Measurements from ENCODE around the gene SP110. TPM values are rescaled to one million over a fixed set of nuclear protein-coding genes. Genes with fewer than 3 reads are reported as not detected.

Gene SP110
- total RNA-seq, 1 donor from 2014 or later, result 141 TPM

- peaks cover 2% of the 10 kb centered on the region for H3K27me3 Mint-ChIP-seq (ENCODE audit: insufficient read depth)
- H3K27ac Mint-ChIP-seq, result no peak overlapping the region
- H3K9me3 Mint-ChIP-seq, result no peaks in the 10 kb centered on the region
- intact Hi-C loops (cut with micrococcal nuclease), result no loop called here
- H3K4me3 Mint-ChIP-seq, result no peak overlapping the region
- DNase-seq (ENCODE audit: low spot score), result no peak
- H3K36me3 Mint-ChIP-seq (ENCODE audit: low read depth), result no peaks in the 10 kb centered on the region
- H3K4me1 Mint-ChIP-seq (ENCODE audit: low read depth), result peaks cover 14% of the 10 kb centered on the region
Observed at GRCh38 chr2:230156782-230157699, 62.7 kb downstream of the SP110 start.

GRCh38 chr2:230155359-230155758 lies 64.4 kb downstream of the SP110 start:
- intact Hi-C loops (cut with micrococcal nuclease), result no loop called here
- no peak for DNase-seq (ENCODE audit: low spot score)

GRCh38 chr2:230153390-230153976 lies 66.3 kb downstream of the SP110 start:
- Mint-ChIP-seq H3K27me3 (ENCODE audit: insufficient read depth) (no peaks in the 10 kb centered on the region), H3K9me3 (no peaks in the 10 kb centered on the region), H3K4me1 (ENCODE audit: low read depth) (peaks cover 8% of the 10 kb centered on the region), H3K4me3 (no peak overlapping the region), H3K36me3 (ENCODE audit: low read depth) (no peaks in the 10 kb centered on the region), H3K27ac (no peak overlapping the region)
- intact Hi-C loops (cut with micrococcal nuclease), result no loop called here
- DNase-seq (ENCODE audit: low spot score), result no peak

More at GRCh38 chr2:230155359-230155758, 64.4 kb downstream of the SP110 start:
- H3K36me3 Mint-ChIP-seq (ENCODE audit: low read depth), result no peaks in the 10 kb centered on the region
- H3K27me3 Mint-ChIP-seq (ENCODE audit: insufficient read depth), result peaks cover 2% of the 10 kb centered on the region
- H3K4me1 Mint-ChIP-seq (ENCODE audit: low read depth), result peaks cover 14% of the 10 kb centered on the region
- no peak overlapping the region for H3K4me3 Mint-ChIP-seq
- H3K9me3 Mint-ChIP-seq, result no peaks in the 10 kb centered on the region
- H3K27ac Mint-ChIP-seq, result no peak overlapping the region

- Mint-ChIP-seq H3K4me3 (no peak overlapping the region), H3K27ac (no peak overlapping the region), H3K27me3 (ENCODE audit: insufficient read depth) (no peaks in the 10 kb centered on the region), H3K9me3 (no peaks in the 10 kb centered on the region), H3K4me1 (ENCODE audit: low read depth) (peaks cover 8% of the 10 kb centered on the region), H3K36me3 (ENCODE audit: low read depth) (no peaks in the 10 kb centered on the region)
- intact Hi-C loops (cut with micrococcal nuclease), result no loop called here
- DNase-seq (ENCODE audit: low spot score), result no peak
Observed at GRCh38 chr2:230152334-230152733, 67.5 kb downstream of the SP110 start.

- intact Hi-C loops (cut with micrococcal nuclease), result no loop called here
- DNase-seq (ENCODE audit: low spot score), result no peak
- Mint-ChIP-seq H3K4me3 (no peak overlapping the region), H3K9me3 (peaks cover 12% of the 10 kb centered on the region), H3K27ac (no peak overlapping the region), H3K4me1 (ENCODE audit: low read depth) (no peaks in the 10 kb centered on the region), H3K27me3 (ENCODE audit: insufficient read depth) (peaks cover 15% of the 10 kb centered on the region), H3K36me3 (ENCODE audit: low read depth) (peaks cover 2% of the 10 kb centered on the region)
Observed at GRCh38 chr2:230144355-230144754, 75.4 kb downstream of the SP110 start.

GRCh38 chr2:230140667-230141066 lies 79.1 kb downstream of the SP110 start:
- H3K36me3 Mint-ChIP-seq (ENCODE audit: low read depth), result peaks cover 2% of the 10 kb centered on the region

GRCh38 chr2:230137902-230138539 lies 81.8 kb downstream of the SP110 start:
- no peak for DNase-seq (ENCODE audit: low spot score)
- H3K36me3 Mint-ChIP-seq (ENCODE audit: low read depth), result peaks cover 2% of the 10 kb centered on the region
- H3K4me1 Mint-ChIP-seq (ENCODE audit: low read depth), result no peaks in the 10 kb centered on the region
- intact Hi-C loops (cut with micrococcal nuclease), result no loop called here
- no peak overlapping the region for H3K27ac Mint-ChIP-seq
- H3K9me3 Mint-ChIP-seq, result peaks cover 12% of the 10 kb centered on the region
- H3K27me3 Mint-ChIP-seq (ENCODE audit: insufficient read depth), result peaks cover 7% of the 10 kb centered on the region
- H3K4me3 Mint-ChIP-seq, result no peak overlapping the region

More at GRCh38 chr2:230140667-230141066, 79.1 kb downstream of the SP110 start:
- intact Hi-C loops (cut with micrococcal nuclease), result no loop called here
- no peak for DNase-seq (ENCODE audit: low spot score)
- H3K4me3 Mint-ChIP-seq, result no peak overlapping the region
- H3K9me3 Mint-ChIP-seq, result peaks cover 12% of the 10 kb centered on the region
- no peaks in the 10 kb centered on the region for H3K4me1 Mint-ChIP-seq (ENCODE audit: low read depth)
- H3K27me3 Mint-ChIP-seq (ENCODE audit: insufficient read depth), result peaks cover 15% of the 10 kb centered on the region
- no peak overlapping the region for H3K27ac Mint-ChIP-seq

GRCh38 chr2:230135130-230135525 lies 84.7 kb downstream of the SP110 start:
- no peak overlapping the region for H3K27ac Mint-ChIP-seq
- H3K36me3 Mint-ChIP-seq (ENCODE audit: low read depth), result peaks cover 3% of the 10 kb centered on the region
- peaks cover 3% of the 10 kb centered on the region for H3K9me3 Mint-ChIP-seq
- no peak overlapping the region for H3K4me3 Mint-ChIP-seq
- DNase-seq (ENCODE audit: low spot score), result no peak
- intact Hi-C loops (cut with micrococcal nuclease), result no loop called here
- H3K27me3 Mint-ChIP-seq (ENCODE audit: insufficient read depth), result peaks cover under 1% of the 10 kb centered on the region
- H3K4me1 Mint-ChIP-seq (ENCODE audit: low read depth), result no peaks in the 10 kb centered on the region

- no peak for DNase-seq (ENCODE audit: low spot score)
- H3K27me3 Mint-ChIP-seq (ENCODE audit: insufficient read depth), result no peaks in the 10 kb centered on the region
- H3K4me1 Mint-ChIP-seq (ENCODE audit: low read depth), result no peaks in the 10 kb centered on the region
- H3K27ac Mint-ChIP-seq, result no peak overlapping the region
- H3K9me3 Mint-ChIP-seq, result no peaks in the 10 kb centered on the region
- intact Hi-C loops (cut with micrococcal nuclease), result no loop called here
- H3K4me3 Mint-ChIP-seq, result no peak overlapping the region
- peaks cover 2% of the 10 kb centered on the region for H3K36me3 Mint-ChIP-seq (ENCODE audit: low read depth)
Observed at GRCh38 chr2:230134496-230135129, 85.2 kb downstream of the SP110 start.

- Mint-ChIP-seq H3K27ac (no peak overlapping the region), H3K4me3 (no peak overlapping the region)
- intact Hi-C loops (cut with micrococcal nuclease), result no loop called here
Observed at GRCh38 chr2:230131366-230131765, 88.4 kb downstream of the SP110 start.

GRCh38 chr2:230130668-230131364 lies 89.0 kb downstream of the SP110 start:
- Mint-ChIP-seq H3K9me3 (no peaks in the 10 kb centered on the region), H3K27ac (no peak overlapping the region), H3K27me3 (ENCODE audit: insufficient read depth) (no peaks in the 10 kb centered on the region), H3K4me1 (ENCODE audit: low read depth) (no peaks in the 10 kb centered on the region), H3K4me3 (no peak overlapping the region), H3K36me3 (ENCODE audit: low read depth) (peaks cover 2% of the 10 kb centered on the region)
- no peak for DNase-seq (ENCODE audit: low spot score)
- intact Hi-C loops (cut with micrococcal nuclease), result no loop called here

More at GRCh38 chr2:230131366-230131765, 88.4 kb downstream of the SP110 start:
- no peak for DNase-seq (ENCODE audit: low spot score)
- H3K36me3 Mint-ChIP-seq (ENCODE audit: low read depth), result peaks cover 2% of the 10 kb centered on the region
- H3K27me3 Mint-ChIP-seq (ENCODE audit: insufficient read depth), result no peaks in the 10 kb centered on the region
- no peaks in the 10 kb centered on the region for H3K4me1 Mint-ChIP-seq (ENCODE audit: low read depth)
- H3K9me3 Mint-ChIP-seq, result no peaks in the 10 kb centered on the region

GRCh38 chr2:230129343-230129742 lies 90.4 kb downstream of the SP110 start:
- Mint-ChIP-seq H3K27me3 (ENCODE audit: insufficient read depth) (no peaks in the 10 kb centered on the region), H3K36me3 (ENCODE audit: low read depth) (peaks cover 2% of the 10 kb centered on the region)

More at GRCh38 chr2:230129343-230129742, 90.4 kb downstream of the SP110 start:
- Mint-ChIP-seq H3K27ac (no peak overlapping the region), H3K4me3 (no peak overlapping the region), H3K4me1 (ENCODE audit: low read depth) (no peaks in the 10 kb centered on the region), H3K9me3 (no peaks in the 10 kb centered on the region)
- DNase-seq (ENCODE audit: low spot score), result no peak
- intact Hi-C loops (cut with micrococcal nuclease), result no loop called here

All from activated T-helper 1 cell treated with anti-CD3 and anti-CD28 coated beads, Interleukin-12 subunit alpha, Interleukin-12 subunit beta, Interleukin-2, Interleukin-4 antibody, amounts not matched to agents 30 ng/mL and 10 ng/mL and 1 ng/mL, durations not matched to agents 14 hours and 24 hours and 36 hours (primary cell).